ENCODE data around the gene TTC23.

Gene TTC23

GRCh38 chr15:99099661-99100060, 149.7 kb downstream of the TTC23 start:
- no peak for DNase-seq

- DNase-seq: no peak
These were observed 150.4 kb downstream of the TTC23 start for GRCh38 chr15:99098991-99099390.

- DNase-seq: no peak
These were observed 151.0 kb downstream of the TTC23 start for GRCh38 chr15:99098426-99098825.

- DNase-seq: peak; percentile 10
These were observed 151.7 kb downstream of the TTC23 start for GRCh38 chr15:99097441-99098410.

- DNase-seq: no peak
These were observed 152.4 kb downstream of the TTC23 start for GRCh38 chr15:99096894-99097426.

GRCh38 chr15:99096173-99096893, 153.0 kb downstream of the TTC23 start:
- no peak for DNase-seq

GRCh38 chr15:99095626-99096025, 153.8 kb downstream of the TTC23 start:
- DNase-seq: no peak

GRCh38 chr15:99092554-99093172, 156.7 kb downstream of the TTC23 start:
- DNase-seq: no peak

GRCh38 chr15:99090938-99091337, 158.4 kb downstream of the TTC23 start:
- DNase-seq: no peak

GRCh38 chr15:99090011-99090699, 159.2 kb downstream of the TTC23 start:
- peak; percentile 67 for DNase-seq

- DNase-seq: no peak
These were observed 161.9 kb downstream of the TTC23 start for GRCh38 chr15:99087405-99087943.

GRCh38 chr15:99086327-99086667, 163.1 kb downstream of the TTC23 start:
- DNase-seq: no peak
